Hepatocyte (in vitro differentiated cells): ENCODE data around the gene LRRC39. TPM values are rescaled to one million over a fixed set of nuclear protein-coding genes. Genes with fewer than 3 reads are reported as not detected.

Experiments
- DNase-seq: peaks from one replicate; pipeline ENCODE4 v3.0.0-alpha.2; 2016; ENCODE audit warnings: low spot score
- H2AFZ ChIP-seq: fragments of 200-600 bp; sonication (generic); 2 replicates; pipeline ENCODE4 v1.6.0; 2016; ENCODE audit warnings: antibody characterized with exemption, mild to moderate bottlenecking
- H3K27ac ChIP-seq: fragments of 200-600 bp; sonication (generic); 2 replicates; pipeline ENCODE4 v1.5.1; 2016; ENCODE audit warnings: mild to moderate bottlenecking
- H3K27me3 ChIP-seq: fragments of 200-600 bp; sonication (generic); 2 replicates; pipeline ENCODE4 v1.6.1; 2016
- H3K36me3 ChIP-seq: fragments of 200-600 bp; sonication (generic); replicated peaks from 2 replicates; pipeline ENCODE4 v1.5.1; 2016; ENCODE audit warnings: low read depth; ENCODE audit not compliant: insufficient read depth
- H3K4me1 ChIP-seq: fragments of 200-600 bp; sonication (generic); 2 replicates; pipeline ENCODE4 v1.5.1; 2016; ENCODE audit warnings: mild to moderate bottlenecking, moderate library complexity; ENCODE audit not compliant: insufficient read depth
- H3K4me2 ChIP-seq: fragments of 200-600 bp; sonication (generic); 2 replicates; pipeline ENCODE4 v1.6.0; 2016
- H3K4me3 ChIP-seq: fragments of 200-600 bp; sonication (generic); 2 replicates; pipeline ENCODE4 v1.5.1; 2016; ENCODE audit warnings: mild to moderate bottlenecking
- H3K79me2 ChIP-seq: fragments of 200-600 bp; sonication (generic); 2 replicates; pipeline ENCODE4 v1.6.0; 2017; ENCODE audit warnings: mild to moderate bottlenecking
- H3K9me2 ChIP-seq: fragments of 200-600 bp; sonication (generic); replicated peaks from 2 replicates; pipeline ENCODE4 v1.6.0; 2017; ENCODE audit warnings: mild to moderate bottlenecking; ENCODE audit not compliant: insufficient read depth
- H3K9me3 ChIP-seq: fragments of 200-600 bp; sonication (generic); 2 replicates; pipeline ENCODE4 v1.5.1; 2016; ENCODE audit warnings: low read depth, mild to moderate bottlenecking
- H4K20me1 ChIP-seq: fragments of 200-600 bp; sonication (generic); 2 replicates; pipeline ENCODE4 v1.6.0; 2016; ENCODE audit warnings: mild to moderate bottlenecking; ENCODE audit not compliant: insufficient read depth, poor library complexity, severe bottlenecking
- EZH2 ChIP-seq: fragments of 200-600 bp; sonication (generic); IDR thresholded peaks from 2 replicates; pipeline ENCODE4 v1.6.1; 2016; ENCODE audit warnings: antibody characterized with exemption, mild to moderate bottlenecking, borderline replicate concordance
- EZH2phosphoT487 ChIP-seq: fragments of 200-600 bp; sonication (generic); IDR thresholded peaks from one replicate; pipeline ENCODE4 v1.6.1; 2018; ENCODE audit warnings: antibody characterized with exemption, mild to moderate bottlenecking, low read depth, moderate library complexity; ENCODE audit not compliant: unreplicated experiment, severe bottlenecking
- WGBS: methylation state at CpG from one replicate; pipeline ENCODE4 v1.1.6; 2016; ENCODE audit warnings: low lambda C conversion rate; ENCODE audit errors: missing lambda C conversion rate; 5-methylcytosine and 5-hydroxymethylcytosine counted together
- polyA plus RNA-seq: library from polyadenylated mRNA; unstranded; fragments of >200 nt; fragmentation: Nextera tagmentation; extraction: Ambion mirVana; gene quantifications from 2 replicates; pipeline ENCODE4 v1.2.1, GENCODE V29; 2016
- total RNA-seq: library from RNA; depleted of rRNA; stranded (reverse); fragments of >200 nt; gene quantifications from 2 replicates; pipeline ENCODE4 v1.2.3, GENCODE V29; 2014
- TF ChIP-seq, protein P1 (sequence below): fragments of 200-600 bp; sonication (generic); IDR thresholded peaks from 2 replicates; pipeline ENCODE4 v1.5.1; 2016; ENCODE audit warnings: antibody characterized with exemption, mild to moderate bottlenecking; ENCODE audit not compliant: poor library complexity

The LRRC39 gene
- 0.68 and 1.2 TPM in 2 replicates for total RNA-seq
- 0.88 and 1.1 TPM in 2 replicates for polyA plus RNA-seq

DNA sequence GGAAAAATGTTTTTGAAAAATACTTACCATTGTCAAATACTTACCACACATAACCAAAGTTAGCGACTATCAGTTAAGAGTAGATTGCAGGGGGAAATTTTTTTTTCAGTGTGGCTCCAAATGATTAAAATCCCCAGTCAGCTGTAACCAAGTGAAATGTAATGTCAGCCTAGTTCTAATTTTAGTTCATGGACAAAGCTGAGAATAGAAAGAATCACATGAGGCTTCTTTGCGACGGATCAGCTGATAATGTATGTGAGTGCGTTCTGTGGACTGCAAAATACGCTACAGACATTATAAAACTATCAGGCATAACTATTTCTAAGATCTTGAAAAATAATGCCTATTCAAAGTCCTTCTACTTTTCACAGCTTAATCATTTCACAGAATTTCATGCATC, at the start of gene LRRC39:
Gene LRRC39 (minus strand): TSS at position 166 of the 400 bp plus-strand sequence. CDS start 9,740 bp downstream, outside the sequence.
- no peaks in the 10 kb centered on the region for H3K9me2 ChIP-seq
- H3K9me3 ChIP-seq = no peaks in the 10 kb centered on the region
- H3K36me3 ChIP-seq = no peaks in the 10 kb centered on the region
- no peak for DNase-seq
- no peak within 1 kb of the TSS for H3K27ac ChIP-seq
- TF ChIP-seq EZH2phosphoT487 = no peak
- TF ChIP-seq, protein P1, sequence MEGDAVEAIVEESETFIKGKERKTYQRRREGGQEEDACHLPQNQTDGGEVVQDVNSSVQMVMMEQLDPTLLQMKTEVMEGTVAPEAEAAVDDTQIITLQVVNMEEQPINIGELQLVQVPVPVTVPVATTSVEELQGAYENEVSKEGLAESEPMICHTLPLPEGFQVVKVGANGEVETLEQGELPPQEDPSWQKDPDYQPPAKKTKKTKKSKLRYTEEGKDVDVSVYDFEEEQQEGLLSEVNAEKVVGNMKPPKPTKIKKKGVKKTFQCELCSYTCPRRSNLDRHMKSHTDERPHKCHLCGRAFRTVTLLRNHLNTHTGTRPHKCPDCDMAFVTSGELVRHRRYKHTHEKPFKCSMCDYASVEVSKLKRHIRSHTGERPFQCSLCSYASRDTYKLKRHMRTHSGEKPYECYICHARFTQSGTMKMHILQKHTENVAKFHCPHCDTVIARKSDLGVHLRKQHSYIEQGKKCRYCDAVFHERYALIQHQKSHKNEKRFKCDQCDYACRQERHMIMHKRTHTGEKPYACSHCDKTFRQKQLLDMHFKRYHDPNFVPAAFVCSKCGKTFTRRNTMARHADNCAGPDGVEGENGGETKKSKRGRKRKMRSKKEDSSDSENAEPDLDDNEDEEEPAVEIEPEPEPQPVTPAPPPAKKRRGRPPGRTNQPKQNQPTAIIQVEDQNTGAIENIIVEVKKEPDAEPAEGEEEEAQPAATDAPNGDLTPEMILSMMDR = no peak
- TF ChIP-seq EZH2 = no peak
- H4K20me1 ChIP-seq = no peaks in the 10 kb centered on the region
- H3K27me3 ChIP-seq = no peaks in the 10 kb centered on the region
- H2AFZ ChIP-seq = no peak within 1 kb of the TSS
- no peaks in the 10 kb centered on the region for H3K4me1 ChIP-seq
- WGBS = 85% methylated on average over 5 of the region's 5 CpGs
- no peak within 1 kb of the TSS for H3K4me2 ChIP-seq
- no peaks in the 10 kb centered on the region for H3K79me2 ChIP-seq
- H3K4me3 ChIP-seq = no peak within 1 kb of the TSS

DNA sequence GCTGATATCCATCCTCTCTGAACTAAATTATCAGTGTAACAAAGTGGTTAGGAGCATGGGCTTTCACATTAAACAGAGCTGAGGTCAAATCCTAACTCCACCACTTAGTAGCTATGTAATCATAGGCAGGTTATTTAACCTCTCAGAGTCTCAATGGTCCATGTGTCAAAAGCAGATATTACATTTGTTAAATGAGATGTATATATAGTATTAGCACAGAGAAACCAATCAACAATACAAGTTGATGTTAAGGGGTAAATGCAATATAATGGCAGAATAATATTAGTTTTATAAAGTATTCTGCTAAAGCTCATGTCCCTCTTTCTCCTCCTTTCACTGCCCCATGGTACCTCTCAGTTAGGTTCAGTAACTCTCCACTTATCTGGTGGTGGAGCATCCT, 44.4 kb upstream of the LRRC39 start:
- H2AFZ ChIP-seq = no peak overlapping the region
- H3K79me2 ChIP-seq = no peaks in the 10 kb centered on the region
- H3K4me1 ChIP-seq = no peaks in the 10 kb centered on the region
- H3K36me3 ChIP-seq = no peaks in the 10 kb centered on the region
- H3K27me3 ChIP-seq = no peaks in the 10 kb centered on the region
- H3K4me3 ChIP-seq = no peak overlapping the region
- no peaks in the 10 kb centered on the region for H3K9me2 ChIP-seq
- no peaks in the 10 kb centered on the region for H4K20me1 ChIP-seq
- DNase-seq = no peak
- H3K9me3 ChIP-seq = no peaks in the 10 kb centered on the region
- TF ChIP-seq, protein P1 = no peak
- no peak for TF ChIP-seq EZH2phosphoT487
- TF ChIP-seq EZH2 = no peak
- no peak overlapping the region for H3K4me2 ChIP-seq
- no peak overlapping the region for H3K27ac ChIP-seq

DNA sequence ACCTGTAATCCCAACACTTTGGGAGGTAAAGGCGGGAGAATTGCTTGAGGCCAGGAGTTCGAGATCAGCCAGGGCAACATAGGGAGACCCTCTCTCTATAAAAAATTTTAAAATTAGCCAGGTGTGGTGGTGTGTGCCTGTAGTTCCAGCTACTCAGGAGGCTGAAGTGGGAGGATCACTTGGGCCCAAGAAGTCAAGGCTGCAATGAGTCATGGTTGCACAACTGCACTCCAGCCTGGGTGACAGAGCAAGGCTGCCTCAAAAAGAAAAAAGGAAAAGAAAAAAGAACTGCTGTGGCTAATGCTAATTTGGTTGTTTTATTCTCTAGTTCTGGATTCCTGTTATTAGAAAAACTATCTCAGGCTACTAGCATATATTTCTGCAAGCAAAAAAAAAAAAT, 41.8 kb upstream of the LRRC39 start:
- Histone ChIP-seq H3K9me2 (no peaks in the 10 kb centered on the region), H2AFZ (no peak overlapping the region), H3K4me3 (no peak overlapping the region), H3K4me1 (no peaks in the 10 kb centered on the region), H3K9me3 (no peaks in the 10 kb centered on the region), H4K20me1 (no peaks in the 10 kb centered on the region), H3K79me2 (no peaks in the 10 kb centered on the region), H3K36me3 (no peaks in the 10 kb centered on the region), H3K4me2 (no peak overlapping the region), H3K27me3 (no peaks in the 10 kb centered on the region), H3K27ac (no peak overlapping the region)
- no peak for DNase-seq
- 96% methylated on average over 2 of the region's 2 CpGs for WGBS
- no peak for TF ChIP-seq EZH2
- TF ChIP-seq EZH2phosphoT487 = no peak
- TF ChIP-seq, protein P1 = no peak

DNA sequence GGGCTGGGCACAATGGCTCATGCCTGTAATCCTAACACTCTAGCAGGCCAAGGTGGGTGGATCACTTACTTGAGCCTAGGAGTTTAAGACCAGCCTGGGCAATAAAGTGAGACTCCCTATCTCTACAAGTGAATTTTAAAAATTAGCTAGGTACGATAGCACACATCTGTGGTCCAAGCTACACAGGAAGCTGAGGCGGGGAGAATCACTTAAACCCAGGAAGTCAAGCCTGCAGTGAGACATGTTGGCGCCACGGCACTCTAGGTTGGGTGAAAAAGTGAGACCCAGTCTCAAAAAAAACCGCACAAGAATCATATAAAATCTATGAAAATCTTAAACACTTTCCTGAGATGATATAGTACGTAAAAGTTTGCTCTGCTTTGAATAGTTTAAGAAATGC, 41.4 kb upstream of the LRRC39 start:
- Histone ChIP-seq H4K20me1 (no peaks in the 10 kb centered on the region), H3K4me2 (no peak overlapping the region), H3K9me3 (no peaks in the 10 kb centered on the region), H3K4me1 (no peaks in the 10 kb centered on the region), H2AFZ (no peak overlapping the region), H3K27ac (no peak overlapping the region), H3K4me3 (no peak overlapping the region), H3K9me2 (no peaks in the 10 kb centered on the region), H3K36me3 (no peaks in the 10 kb centered on the region), H3K79me2 (no peaks in the 10 kb centered on the region), H3K27me3 (no peaks in the 10 kb centered on the region)
- TF ChIP-seq, protein P1 = no peak
- TF ChIP-seq EZH2 (no peak), EZH2phosphoT487 (no peak)
- DNase-seq = no peak
- WGBS = 94% methylated on average over 6 of the region's 6 CpGs
